GM23338 (cell line): ENCODE results near the gene IRAK2.

Source experiments
- EZH2phosphoT487 ChIP-seq: fragments of 200-600 bp; sonication (generic); IDR thresholded peaks from one replicate; pipeline ENCODE4 v1.8.1; 2018; ENCODE audit warnings: antibody characterized with exemption; ENCODE audit not compliant: unreplicated experiment
- POLR2AphosphoS5 ChIP-seq: IDR thresholded peaks from 2 replicates; pipeline ENCODE4 v1.6.1; 2016; ENCODE audit warnings: antibody characterized with exemption, low read depth
- TF ChIP-seq, protein P1 (sequence below), 2 experiments: fragments of 200-600 bp in 1 of 2; sonication (generic) in 1 of 2; conservative IDR thresholded peaks; 2 replicates each; pipeline versions ENCODE4 v1.5.1 to v1.6.1; 2016 to 2017; ENCODE audit warnings: antibody characterized with exemption in 2 of 2, low read depth in 2 of 2, mild to moderate bottlenecking in 2 of 2, moderate library complexity in 1 of 2

DNA sequence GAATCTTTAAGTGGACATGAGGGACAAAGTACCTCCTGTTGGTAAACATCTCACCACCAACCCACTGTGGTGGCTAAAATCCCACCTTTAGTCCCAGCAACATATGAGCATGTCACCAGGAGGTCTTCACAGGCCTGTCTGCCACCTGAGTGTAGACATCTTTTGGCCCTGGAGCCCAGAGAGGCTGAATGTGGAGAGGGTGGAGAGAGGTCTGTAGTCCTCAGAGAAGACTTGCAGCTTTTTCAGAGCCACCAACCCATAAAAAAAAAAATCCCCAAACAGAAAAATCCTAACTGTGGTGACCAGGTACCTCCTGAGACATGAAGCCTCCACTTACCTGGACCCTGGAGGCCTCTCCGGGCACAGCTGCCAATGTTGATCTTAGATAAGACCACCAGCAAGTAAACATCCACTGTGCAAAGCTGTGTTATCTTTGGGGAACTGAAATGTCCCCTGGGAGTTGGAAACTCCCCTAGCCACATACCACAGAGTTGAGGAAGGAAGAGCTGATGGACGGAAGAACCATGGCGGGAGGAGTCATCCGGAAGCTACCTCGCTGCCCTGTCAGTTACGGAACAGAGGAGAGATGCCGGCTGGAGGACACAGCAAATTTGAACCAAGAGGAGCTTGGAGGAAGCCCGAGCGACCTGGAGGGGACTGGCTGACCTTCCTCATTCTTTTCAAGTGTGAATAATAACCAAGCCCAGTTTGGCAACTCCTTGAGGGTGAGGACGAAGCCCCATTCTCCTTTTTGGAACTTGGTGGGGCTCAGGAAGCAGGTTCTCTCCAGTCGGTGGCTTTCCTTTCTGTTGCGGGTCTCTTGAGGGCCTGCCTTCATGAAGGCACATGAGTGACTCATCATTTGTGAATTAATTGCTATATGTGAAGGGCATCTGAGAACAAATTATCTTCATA, 128.0 kb downstream of the IRAK2 start, which contains the start of gene GHRL:
- TF ChIP-seq, protein P1, sequence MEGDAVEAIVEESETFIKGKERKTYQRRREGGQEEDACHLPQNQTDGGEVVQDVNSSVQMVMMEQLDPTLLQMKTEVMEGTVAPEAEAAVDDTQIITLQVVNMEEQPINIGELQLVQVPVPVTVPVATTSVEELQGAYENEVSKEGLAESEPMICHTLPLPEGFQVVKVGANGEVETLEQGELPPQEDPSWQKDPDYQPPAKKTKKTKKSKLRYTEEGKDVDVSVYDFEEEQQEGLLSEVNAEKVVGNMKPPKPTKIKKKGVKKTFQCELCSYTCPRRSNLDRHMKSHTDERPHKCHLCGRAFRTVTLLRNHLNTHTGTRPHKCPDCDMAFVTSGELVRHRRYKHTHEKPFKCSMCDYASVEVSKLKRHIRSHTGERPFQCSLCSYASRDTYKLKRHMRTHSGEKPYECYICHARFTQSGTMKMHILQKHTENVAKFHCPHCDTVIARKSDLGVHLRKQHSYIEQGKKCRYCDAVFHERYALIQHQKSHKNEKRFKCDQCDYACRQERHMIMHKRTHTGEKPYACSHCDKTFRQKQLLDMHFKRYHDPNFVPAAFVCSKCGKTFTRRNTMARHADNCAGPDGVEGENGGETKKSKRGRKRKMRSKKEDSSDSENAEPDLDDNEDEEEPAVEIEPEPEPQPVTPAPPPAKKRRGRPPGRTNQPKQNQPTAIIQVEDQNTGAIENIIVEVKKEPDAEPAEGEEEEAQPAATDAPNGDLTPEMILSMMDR (conservative IDR thresholded peaks at IDR 0.05; ENCODE audit: low read depth in 2 of 2), result no peak
- TF ChIP-seq EZH2phosphoT487 (no peak), POLR2AphosphoS5 (no peak)
